Fibroblast of pulmonary artery (primary cell): ENCODE data around the gene NFIX.

Experiments used
- DNase-seq: peaks from one replicate; pipeline ENCODE4 v3.0.0-alpha.2; 2010; ENCODE audit warnings: low read depth
- H3K4me3 ChIP-seq: replicated peaks from 2 replicates; pipeline ENCODE4 v1.5.1; 2011; ENCODE audit warnings: low read depth, mild to moderate bottlenecking, control low read depth, low read length, moderate library complexity
- TF ChIP-seq, protein P1 (sequence below): IDR thresholded peaks from 2 replicates; pipeline ENCODE4 v1.5.1; 2011; ENCODE audit warnings: mild to moderate bottlenecking, control low read depth, low read length, inconsistent platforms; ENCODE audit errors: missing control alignments

NFIX gene

GRCh38 chr19:13024126-13024950, 29.1 kb downstream of the NFIX start:
- DNase-seq, result peak; percentile 38
- TF ChIP-seq, protein P1, sequence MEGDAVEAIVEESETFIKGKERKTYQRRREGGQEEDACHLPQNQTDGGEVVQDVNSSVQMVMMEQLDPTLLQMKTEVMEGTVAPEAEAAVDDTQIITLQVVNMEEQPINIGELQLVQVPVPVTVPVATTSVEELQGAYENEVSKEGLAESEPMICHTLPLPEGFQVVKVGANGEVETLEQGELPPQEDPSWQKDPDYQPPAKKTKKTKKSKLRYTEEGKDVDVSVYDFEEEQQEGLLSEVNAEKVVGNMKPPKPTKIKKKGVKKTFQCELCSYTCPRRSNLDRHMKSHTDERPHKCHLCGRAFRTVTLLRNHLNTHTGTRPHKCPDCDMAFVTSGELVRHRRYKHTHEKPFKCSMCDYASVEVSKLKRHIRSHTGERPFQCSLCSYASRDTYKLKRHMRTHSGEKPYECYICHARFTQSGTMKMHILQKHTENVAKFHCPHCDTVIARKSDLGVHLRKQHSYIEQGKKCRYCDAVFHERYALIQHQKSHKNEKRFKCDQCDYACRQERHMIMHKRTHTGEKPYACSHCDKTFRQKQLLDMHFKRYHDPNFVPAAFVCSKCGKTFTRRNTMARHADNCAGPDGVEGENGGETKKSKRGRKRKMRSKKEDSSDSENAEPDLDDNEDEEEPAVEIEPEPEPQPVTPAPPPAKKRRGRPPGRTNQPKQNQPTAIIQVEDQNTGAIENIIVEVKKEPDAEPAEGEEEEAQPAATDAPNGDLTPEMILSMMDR, result no peak
- H3K4me3 ChIP-seq, result peak overlapping the region; percentile 51

DNA sequence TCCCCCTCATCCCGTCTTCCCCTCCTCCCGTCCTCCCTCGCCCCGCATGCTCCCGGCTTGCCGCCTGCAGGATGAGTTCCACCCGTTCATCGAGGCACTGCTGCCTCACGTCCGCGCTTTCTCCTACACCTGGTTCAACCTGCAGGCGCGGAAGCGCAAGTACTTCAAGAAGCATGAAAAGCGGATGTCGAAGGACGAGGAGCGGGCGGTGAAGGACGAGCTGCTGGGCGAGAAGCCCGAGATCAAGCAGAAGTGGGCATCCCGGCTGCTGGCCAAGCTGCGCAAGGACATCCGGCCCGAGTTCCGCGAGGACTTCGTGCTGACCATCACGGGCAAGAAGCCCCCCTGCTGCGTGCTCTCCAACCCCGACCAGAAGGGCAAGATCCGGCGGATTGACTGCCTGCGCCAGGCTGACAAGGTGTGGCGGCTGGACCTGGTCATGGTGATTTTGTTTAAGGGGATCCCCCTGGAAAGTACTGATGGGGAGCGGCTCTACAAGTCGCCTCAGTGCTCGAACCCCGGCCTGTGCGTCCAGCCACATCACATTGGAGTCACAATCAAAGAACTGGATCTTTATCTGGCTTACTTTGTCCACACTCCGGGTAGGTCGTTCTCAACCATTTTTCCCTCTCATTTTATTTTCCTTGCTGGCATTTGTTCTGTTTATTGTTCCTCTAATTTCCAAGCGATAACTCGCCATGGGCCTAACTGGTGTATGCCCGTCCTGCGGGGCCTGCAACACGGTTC, 29.8 kb downstream of the NFIX start:
- TF ChIP-seq, protein P1, result no peak
- no peak for DNase-seq
- H3K4me3 ChIP-seq, result peak overlapping the region; percentile 51

GRCh38 chr19:13025819-13026456, 30.7 kb downstream of the NFIX start:
- no peak for DNase-seq
- H3K4me3 ChIP-seq, result peak overlapping the region; percentile 51
- TF ChIP-seq, protein P1, result no peak

- peak; percentile 40 for DNase-seq
- TF ChIP-seq, protein P1, result no peak
- H3K4me3 ChIP-seq, result peak overlapping the region; percentile 51
These were observed 31.4 kb downstream of the NFIX start for GRCh38 chr19:13026462-13027370.

- TF ChIP-seq, protein P1, result no peak
- H3K4me3 ChIP-seq, result no peak overlapping the region
- no peak for DNase-seq
These were observed 32.3 kb downstream of the NFIX start for GRCh38 chr19:13027557-13027956.

DNA sequence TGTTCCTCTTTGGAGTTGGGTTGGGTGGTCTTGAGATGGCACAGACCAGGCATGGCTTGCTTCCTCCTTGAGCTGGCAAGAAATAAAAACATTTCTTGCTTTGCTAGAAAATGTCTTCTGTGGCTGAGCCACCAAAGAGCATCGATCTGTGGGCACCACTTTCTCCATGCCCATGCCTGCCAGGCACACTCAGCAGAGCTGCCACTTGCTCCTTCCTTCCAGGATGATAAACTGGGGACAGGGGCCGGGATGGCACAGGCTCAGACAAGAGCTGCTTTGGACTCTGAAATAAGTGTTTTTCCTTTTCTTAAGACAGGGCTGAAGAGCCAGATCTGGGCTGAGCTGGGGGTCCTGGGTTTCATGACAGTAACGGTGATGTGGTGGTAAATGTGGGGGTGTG, 32.8 kb downstream of the NFIX start:
- TF ChIP-seq, protein P1, result no peak
- no peak for DNase-seq
- H3K4me3 ChIP-seq, result no peak overlapping the region
